CD4-positive, alpha-beta T cell treated with Interleukin-15 for 1 hour (primary cell): ENCODE data around the gene DNAH9.

Experiments
- DNase-seq: peaks from one replicate; pipeline ENCODE4 v3.0.0-alpha.2; 2020

Gene DNAH9

GRCh38 chr17:11690681-11691080 is 92.4 kb downstream of the DNAH9 start:
- DNase-seq: no peak

- DNase-seq: no peak
Measured at GRCh38 chr17:11692688-11693087, 94.4 kb downstream of the DNAH9 start.

GRCh38 chr17:11693284-11693683 is 95.0 kb downstream of the DNAH9 start:
- DNase-seq: no peak

- no peak for DNase-seq
Measured at GRCh38 chr17:11700668-11701067, 102.4 kb downstream of the DNAH9 start.

GRCh38 chr17:11701911-11702310 is 103.6 kb downstream of the DNAH9 start:
- DNase-seq: no peak

GRCh38 chr17:11704041-11704440 is 105.8 kb downstream of the DNAH9 start:
- DNase-seq: no peak

GRCh38 chr17:11705111-11705510 is 106.8 kb downstream of the DNAH9 start:
- no peak for DNase-seq

- no peak for DNase-seq
Measured at GRCh38 chr17:11707586-11707985, 109.3 kb downstream of the DNAH9 start.

GRCh38 chr17:11712456-11712855 is 114.2 kb downstream of the DNAH9 start:
- DNase-seq: no peak

GRCh38 chr17:11719203-11719602 is 120.9 kb downstream of the DNAH9 start:
- no peak for DNase-seq

- no peak for DNase-seq
Measured at GRCh38 chr17:11719856-11720255, 121.6 kb downstream of the DNAH9 start.

GRCh38 chr17:11720816-11721215 is 122.5 kb downstream of the DNAH9 start:
- no peak for DNase-seq

GRCh38 chr17:11730747-11731146 is 132.5 kb downstream of the DNAH9 start:
- no peak for DNase-seq

GRCh38 chr17:11736613-11737312 is 138.5 kb downstream of the DNAH9 start:
- DNase-seq: no peak

GRCh38 chr17:11737313-11737679 is 139.0 kb downstream of the DNAH9 start:
- DNase-seq: no peak

GRCh38 chr17:11738151-11738550 is 139.9 kb downstream of the DNAH9 start:
- no peak for DNase-seq

- no peak for DNase-seq
Measured at GRCh38 chr17:11739351-11739750, 141.1 kb downstream of the DNAH9 start.

GRCh38 chr17:11739848-11740247 is 141.6 kb downstream of the DNAH9 start:
- no peak for DNase-seq

GRCh38 chr17:11742886-11743285 is 144.6 kb downstream of the DNAH9 start:
- DNase-seq: no peak

- DNase-seq: no peak
Measured at GRCh38 chr17:11744696-11745095, 146.4 kb downstream of the DNAH9 start.

GRCh38 chr17:11747441-11747840 is 149.2 kb downstream of the DNAH9 start:
- no peak for DNase-seq

- no peak for DNase-seq
Measured at GRCh38 chr17:11757815-11758214, 159.5 kb downstream of the DNAH9 start.

GRCh38 chr17:11768106-11768505 is 169.8 kb downstream of the DNAH9 start:
- no peak for DNase-seq

- no peak for DNase-seq
Measured at GRCh38 chr17:11768981-11769380, 170.7 kb downstream of the DNAH9 start.

GRCh38 chr17:11772031-11772430 is 173.8 kb downstream of the DNAH9 start:
- DNase-seq: no peak
